ENCODE data around the gene CLIP3.
"Not testable (repeated sequence)": the region's sequence is repeated elsewhere in the genome, so short reads cannot be mapped to it uniquely, and the experiment has no call there.

The CLIP3 gene

GRCh38 chr19:36032251-36033104, at the start of gene CLIP3:
Gene CLIP3, minus strand, starts transcription at chr19:36032873. Its CDS starts 516 bp downstream, at chr19:36032357.
- DNase-seq = peak in 1 of 3 donors; percentile 35

GRCh38 chr19:36081894-36082293, 49.2 kb upstream of the CLIP3 start:
- no peak for DNase-seq

GRCh38 chr19:36081385-36081784, 48.7 kb upstream of the CLIP3 start:
- no peak for DNase-seq

- peak in 1 of 3 donors; percentile 12 for DNase-seq
These were observed 46.8 kb upstream of the CLIP3 start for GRCh38 chr19:36079389-36079945.

- no peak for DNase-seq
These were observed 40.6 kb upstream of the CLIP3 start for GRCh38 chr19:36073121-36073876.

GRCh38 chr19:36072081-36072480, 39.4 kb upstream of the CLIP3 start:
- no peak for DNase-seq

GRCh38 chr19:36068810-36069499, 36.3 kb upstream of the CLIP3 start:
- DNase-seq = not testable (repeated sequence)

GRCh38 chr19:36067681-36068080, 35.0 kb upstream of the CLIP3 start:
- DNase-seq = no peak

- peak; percentile 22 to 30 (median 29) for DNase-seq
These were observed 32.2 kb upstream of the CLIP3 start for GRCh38 chr19:36064826-36065225.

- DNase-seq = no peak
These were observed 28.7 kb upstream of the CLIP3 start for GRCh38 chr19:36061367-36061766.

GRCh38 chr19:36060430-36060829, 27.8 kb upstream of the CLIP3 start:
- DNase-seq = peak in 2 of 3 donors; percentile 46 to 49

GRCh38 chr19:36059180-36059910, 26.7 kb upstream of the CLIP3 start:
- no peak for DNase-seq

- no peak for DNase-seq
These were observed 26.0 kb upstream of the CLIP3 start for GRCh38 chr19:36058481-36059179.

GRCh38 chr19:36054733-36055686, 22.3 kb upstream of the CLIP3 start, which contains the start of gene WDR62:
Gene WDR62, plus strand, starts transcription at chr19:36054897. Its CDS starts 75 bp downstream, at chr19:36054972.
- peak; percentile 96 to 98 (median 98) for DNase-seq

- peak; percentile 99 to 100 (median 100) for DNase-seq
These were observed 21.6 kb upstream of the CLIP3 start, which contains the start of gene THAP8 for GRCh38 chr19:36054119-36054732. Gene THAP8, minus strand, starts transcription at chr19:36054285. Its CDS starts 68 bp downstream, at chr19:36054217.

- DNase-seq = no peak
These were observed 19.0 kb upstream of the CLIP3 start for GRCh38 chr19:36051637-36052036.

GRCh38 chr19:36051236-36051635, 18.6 kb upstream of the CLIP3 start:
- no peak for DNase-seq

GRCh38 chr19:36049080-36049698, 16.5 kb upstream of the CLIP3 start:
- no peak for DNase-seq

GRCh38 chr19:36047835-36048234, 15.2 kb upstream of the CLIP3 start:
- DNase-seq = no peak

Measured in suppressor macrophage treated with lipopolysaccharide for 1 hour (primary cell).